H9 (cell line): ENCODE data around the gene MED10. TPM values are rescaled to one million over a fixed set of nuclear protein-coding genes. Genes with fewer than 3 reads are reported as not detected.

Experiments
- DNase-seq: peaks from one replicate; pipeline ENCODE4 v3.0.0-alpha.2; 2017
- H2AFZ ChIP-seq: one replicate; pipeline ENCODE4 v1.6.1; 2013; ENCODE audit warnings: mild to moderate bottlenecking, low read length, control low read depth, moderate library complexity
- H2AK5ac ChIP-seq: 2 replicates; pipeline ENCODE4 v1.6.1; 2013; ENCODE audit warnings: low read length, control low read depth, mixed read lengths; ENCODE audit not compliant: insufficient read length
- H2BK120ac ChIP-seq: one replicate; pipeline ENCODE4 v1.6.1; 2013; ENCODE audit warnings: low read depth, mild to moderate bottlenecking, low read length, control low read depth, inconsistent platforms; ENCODE audit not compliant: poor library complexity, severe bottlenecking
- H2BK12ac ChIP-seq: 2 replicates; pipeline ENCODE4 v1.6.1; 2013; ENCODE audit warnings: low read length, control low read depth, mixed read lengths, low read depth; ENCODE audit not compliant: insufficient read length
- H2BK15ac ChIP-seq: 2 replicates; pipeline ENCODE4 v1.6.1; 2013; ENCODE audit warnings: low read depth, low read length, control low read depth
- H2BK20ac ChIP-seq: one replicate; pipeline ENCODE4 v1.6.1; 2013; ENCODE audit warnings: low read depth, mild to moderate bottlenecking, low read length, control low read depth, inconsistent platforms; ENCODE audit not compliant: poor library complexity, severe bottlenecking
- H2BK5ac ChIP-seq: 2 replicates; pipeline ENCODE4 v1.6.1; 2013; ENCODE audit warnings: low read length, control low read depth, mixed read lengths; ENCODE audit not compliant: insufficient read length
- H3K14ac ChIP-seq: 2 replicates; pipeline ENCODE4 v1.6.1; 2013; ENCODE audit warnings: low read length, control low read depth; ENCODE audit not compliant: insufficient read depth
- H3K18ac ChIP-seq: 2 replicates; pipeline ENCODE4 v1.6.1; 2013; ENCODE audit warnings: low read depth, mild to moderate bottlenecking, mixed read lengths, low read length, control low read depth; ENCODE audit not compliant: insufficient read length
- H3K23ac ChIP-seq: 2 replicates; pipeline ENCODE4 v1.6.1; 2013; ENCODE audit warnings: low read length, control low read depth, mixed read lengths, low read depth; ENCODE audit not compliant: insufficient read length
- H3K23me2 ChIP-seq: 2 replicates; pipeline ENCODE4 v1.6.1; 2013; ENCODE audit warnings: low read depth, mild to moderate bottlenecking, mixed read lengths, low read length, control low read depth; ENCODE audit not compliant: insufficient read length, poor library complexity, severe bottlenecking
- H3K27ac ChIP-seq: 2 replicates; pipeline ENCODE4 v1.5.1; 2013; ENCODE audit warnings: low read length, control low read depth, mixed read lengths, low read depth; ENCODE audit not compliant: insufficient read length
- H3K27me3 ChIP-seq: 2 replicates; pipeline ENCODE4 v1.6.1; 2013; ENCODE audit warnings: low read length, control low read depth, inconsistent platforms; ENCODE audit not compliant: insufficient read depth
- H3K4ac ChIP-seq: 2 replicates; pipeline ENCODE4 v1.6.1; 2013; ENCODE audit warnings: low read depth, mild to moderate bottlenecking, control low read depth, inconsistent platforms, low read length, moderate library complexity
- H3K4me1 ChIP-seq: 2 replicates; pipeline ENCODE4 v1.6.1; 2013; ENCODE audit warnings: low read length, control low read depth, inconsistent platforms; ENCODE audit not compliant: insufficient read depth
- H3K4me2 ChIP-seq: 2 replicates; pipeline ENCODE4 v1.6.1; 2013; ENCODE audit warnings: low read length, control low read depth, mixed read lengths; ENCODE audit not compliant: insufficient read length, insufficient read depth
- H3K56ac ChIP-seq: 2 replicates; pipeline ENCODE4 v1.6.1; 2013; ENCODE audit warnings: low read depth, mild to moderate bottlenecking, mixed read lengths, low read length, control low read depth; ENCODE audit not compliant: insufficient read length
- H3K79me1 ChIP-seq: 2 replicates; pipeline ENCODE4 v1.6.1; 2013; ENCODE audit warnings: low read depth, mild to moderate bottlenecking, moderate library complexity, low read length, control low read depth, inconsistent platforms; ENCODE audit not compliant: insufficient read depth, poor library complexity, severe bottlenecking
- H3K79me2 ChIP-seq: 2 replicates; pipeline ENCODE4 v1.6.1; 2013; ENCODE audit warnings: low read length, control low read depth, inconsistent platforms; ENCODE audit not compliant: insufficient read depth
- H3K9ac ChIP-seq: 2 replicates; pipeline ENCODE4 v1.6.1; 2013; ENCODE audit warnings: low read length, control low read depth, mixed read lengths; ENCODE audit not compliant: insufficient read length; ENCODE audit errors: extremely low read depth
- H3K9me3 ChIP-seq: one replicate; pipeline ENCODE4 v1.6.1; 2013; ENCODE audit warnings: low read depth, low read length, inconsistent platforms; ENCODE audit not compliant: control insufficient read depth
- H3T11ph ChIP-seq: one replicate; pipeline ENCODE4 v1.6.1; 2013; ENCODE audit warnings: mild to moderate bottlenecking, low read length, control low read depth, inconsistent platforms
- H4K20me1 ChIP-seq: one replicate; pipeline ENCODE4 v1.6.1; 2013; ENCODE audit not compliant: control insufficient read depth, insufficient read length, insufficient read depth
- H4K5ac ChIP-seq: 2 replicates; pipeline ENCODE4 v1.6.1; 2013; ENCODE audit warnings: low read depth, mild to moderate bottlenecking, mixed read lengths, low read length, control low read depth; ENCODE audit not compliant: insufficient read length
- H4K8ac ChIP-seq: replicated peaks from 2 replicates; pipeline ENCODE4 v1.6.1; 2013; ENCODE audit warnings: low read length, control low read depth, mixed read lengths, low read depth; ENCODE audit not compliant: insufficient read length
- H4K91ac ChIP-seq: 2 replicates; pipeline ENCODE4 v1.6.1; 2013; ENCODE audit warnings: low read depth, mild to moderate bottlenecking, moderate library complexity, mixed read lengths, low read length, control low read depth; ENCODE audit not compliant: insufficient read length
- H3K27ac Mint-ChIP-seq, 3 experiments: 2 replicates in 2 of 3; 3 replicates in 1 of 3; pipeline ENCODE4 v1.8.0; 2020 to 2021; ENCODE audit warnings: mixed read lengths in 3 of 3, mild to moderate bottlenecking in 1 of 3, moderate library complexity in 1 of 3
- H3K27me3 Mint-ChIP-seq: 2 replicates; pipeline ENCODE4 v1.8.0; 2021; ENCODE audit warnings: low read depth, mild to moderate bottlenecking, moderate library complexity, mixed read lengths
- H3K36me3 Mint-ChIP-seq, 3 experiments: 2 replicates in 2 of 3; 3 replicates in 1 of 3; pipeline ENCODE4 v1.8.0; 2020 to 2021; ENCODE audit warnings: low read depth in 3 of 3, mixed read lengths in 3 of 3; ENCODE audit not compliant: insufficient read depth in 1 of 3
- H3K4me1 Mint-ChIP-seq, 2 experiments: 2 replicates each; pipeline ENCODE4 v1.8.0; 2020; ENCODE audit warnings: mixed read lengths in 2 of 2
- H3K4me3 Mint-ChIP-seq, 2 experiments: 2 replicates in 1 of 2; 3 replicates in 1 of 2; pipeline ENCODE4 v1.8.0; 2020 to 2021; ENCODE audit warnings: mild to moderate bottlenecking in 2 of 2, mixed read lengths in 2 of 2, moderate library complexity in 1 of 2
- H3K9me3 Mint-ChIP-seq, 2 experiments: 2 replicates in 1 of 2; 3 replicates in 1 of 2; pipeline ENCODE4 v1.8.0; 2020; ENCODE audit warnings: mild to moderate bottlenecking in 2 of 2, mixed read lengths in 2 of 2, moderate library complexity in 1 of 2
- CTCF ChIP-seq: fragments of 200-600 bp; sonication (generic); conservative IDR thresholded peaks from 3 replicates; pipeline ENCODE4 v1.8.0; 2021; ENCODE audit warnings: antibody characterized with exemption, mild to moderate bottlenecking
- WGBS: extraction: QIAGEN DNeasy Blood & Tissue Kit; methylation state at CpG from one replicate; pipeline ENCODE4 v1.1.7; 2013; ENCODE audit warnings: missing lambda C conversion rate, low lambda C conversion rate, mixed read lengths; ENCODE audit not compliant: insufficient read length; ENCODE audit errors: extremely low coverage; 5-methylcytosine and 5-hydroxymethylcytosine counted together
- total RNA-seq: library from RNA; stranded (reverse); gene quantifications from 2 replicates; pipeline ENCODE4 v1.2.1, GENCODE V29; 2021

Gene MED10
- total RNA-seq, 1 experiment from 2014 or later = 35.3 TPM

DNA sequence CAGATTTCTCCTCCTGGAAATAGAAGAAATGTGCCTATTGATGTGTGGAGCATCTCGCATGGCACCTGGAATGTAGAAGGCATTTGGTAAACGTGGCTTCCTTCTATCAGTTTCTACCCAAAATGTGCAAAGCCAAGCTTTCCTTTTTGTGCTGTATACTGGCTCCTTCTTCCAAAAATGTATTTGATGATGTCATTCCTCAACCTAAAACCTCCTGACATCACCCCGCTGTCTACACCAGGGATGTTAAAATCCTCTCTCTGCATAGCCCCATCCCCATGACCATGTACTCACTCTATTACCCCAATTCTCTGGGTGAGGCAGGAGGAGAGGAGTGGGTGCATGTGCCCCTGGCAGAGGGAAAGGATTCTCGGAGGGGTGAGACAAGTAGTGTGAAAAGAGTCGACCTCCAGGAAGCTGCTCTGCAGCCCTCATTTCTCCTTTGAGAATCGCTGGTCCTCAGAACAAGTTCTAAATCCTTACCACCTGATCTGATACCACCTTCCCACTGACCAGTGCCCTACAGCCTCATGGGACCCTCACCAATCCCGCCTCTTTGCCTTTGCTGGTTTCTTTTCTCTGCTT, 11.7 kb upstream of the MED10 start:
- Histone ChIP-seq H2BK15ac (no peak overlapping the region), H4K8ac (no peak overlapping the region), H3K23me2 (no peaks in the 10 kb centered on the region), H4K20me1 (no peaks in the 10 kb centered on the region), H2AFZ (no peak overlapping the region), H3K9ac (no peak overlapping the region), H3K79me1 (no peaks in the 10 kb centered on the region), H3K4ac (no peak overlapping the region), H3K14ac (no peak overlapping the region), H3K27ac (no peak overlapping the region), H3K9me3 (no peaks in the 10 kb centered on the region), H2BK20ac (no peak overlapping the region), H3T11ph (no peak overlapping the region), H2BK5ac (no peak overlapping the region), H3K23ac (no peak overlapping the region), H3K27me3 (no peaks in the 10 kb centered on the region), H2BK12ac (no peak overlapping the region), H3K18ac (no peak overlapping the region), H2BK120ac (no peak overlapping the region), H3K79me2 (no peaks in the 10 kb centered on the region), H3K56ac (no peak overlapping the region), H3K4me2 (no peak overlapping the region), H4K91ac (no peak overlapping the region), H4K5ac (no peak overlapping the region), H3K4me1 (no peaks in the 10 kb centered on the region), H2AK5ac (no peak overlapping the region)
- Mint-ChIP-seq H3K36me3 (no peaks in the 10 kb centered on the region), H3K4me1 (0 out of 4 replicates have a peak, but pooled peaks cover 0 to 5% of the 10 kb centered on the region in 2 experiments), H3K4me3 (no peak overlapping the region), H3K27me3 (peaks cover 31% of the 10 kb centered on the region), H3K9me3 (0 out of 5 replicates have a peak, but pooled peaks cover 0 to 2% of the 10 kb centered on the region in 2 experiments), H3K27ac (no peak overlapping the region)
- DNase-seq = no peak
- no peak for TF ChIP-seq CTCF
- WGBS = no CpG with 5 or more reads among the region's 7 CpGs
